ENCODE results near the gene RYR2.

DNA sequence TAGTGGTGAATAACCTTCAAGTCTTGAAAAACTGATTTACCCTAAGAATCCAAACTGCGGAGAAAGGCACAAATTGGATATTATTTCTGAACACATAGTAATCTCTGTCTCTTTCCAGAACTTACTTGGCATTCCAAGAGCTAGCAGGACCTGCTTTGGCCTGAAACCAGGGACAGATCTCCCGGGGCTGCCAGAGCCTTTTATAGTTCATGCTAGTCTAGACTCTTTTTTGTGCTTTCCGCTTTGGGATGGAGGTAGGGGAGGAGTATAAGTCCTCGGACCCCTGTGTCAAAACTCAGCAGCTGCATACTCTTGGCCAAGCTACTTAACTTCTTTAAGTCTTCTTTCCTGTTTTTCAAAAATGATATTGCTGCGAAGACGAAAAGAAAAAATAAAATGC lies 3.8 kb upstream of the RYR2 start:
- TF ChIP-seq, protein P1, sequence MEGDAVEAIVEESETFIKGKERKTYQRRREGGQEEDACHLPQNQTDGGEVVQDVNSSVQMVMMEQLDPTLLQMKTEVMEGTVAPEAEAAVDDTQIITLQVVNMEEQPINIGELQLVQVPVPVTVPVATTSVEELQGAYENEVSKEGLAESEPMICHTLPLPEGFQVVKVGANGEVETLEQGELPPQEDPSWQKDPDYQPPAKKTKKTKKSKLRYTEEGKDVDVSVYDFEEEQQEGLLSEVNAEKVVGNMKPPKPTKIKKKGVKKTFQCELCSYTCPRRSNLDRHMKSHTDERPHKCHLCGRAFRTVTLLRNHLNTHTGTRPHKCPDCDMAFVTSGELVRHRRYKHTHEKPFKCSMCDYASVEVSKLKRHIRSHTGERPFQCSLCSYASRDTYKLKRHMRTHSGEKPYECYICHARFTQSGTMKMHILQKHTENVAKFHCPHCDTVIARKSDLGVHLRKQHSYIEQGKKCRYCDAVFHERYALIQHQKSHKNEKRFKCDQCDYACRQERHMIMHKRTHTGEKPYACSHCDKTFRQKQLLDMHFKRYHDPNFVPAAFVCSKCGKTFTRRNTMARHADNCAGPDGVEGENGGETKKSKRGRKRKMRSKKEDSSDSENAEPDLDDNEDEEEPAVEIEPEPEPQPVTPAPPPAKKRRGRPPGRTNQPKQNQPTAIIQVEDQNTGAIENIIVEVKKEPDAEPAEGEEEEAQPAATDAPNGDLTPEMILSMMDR (IDR thresholded peaks at IDR 0.05) = no peak
- TF ChIP-seq POLR2A (IDR thresholded peaks at IDR 0.05) = no peak
